GM19395 (cell line): ENCODE measurements around the gene TMEM129.
A peak's percentile ranks its signal among the peaks of the same experiment; 100 is the strongest.

ENCODE experiments used
- ATAC-seq: cut with Tn5 transposase; IDR thresholded peaks from one replicate; pipeline ENCODE4 v1.9.1; 2021; ENCODE audit warnings: mild to moderate bottlenecking, moderate library complexity; ENCODE audit not compliant: unreplicated experiment

TMEM129 gene, protein sequence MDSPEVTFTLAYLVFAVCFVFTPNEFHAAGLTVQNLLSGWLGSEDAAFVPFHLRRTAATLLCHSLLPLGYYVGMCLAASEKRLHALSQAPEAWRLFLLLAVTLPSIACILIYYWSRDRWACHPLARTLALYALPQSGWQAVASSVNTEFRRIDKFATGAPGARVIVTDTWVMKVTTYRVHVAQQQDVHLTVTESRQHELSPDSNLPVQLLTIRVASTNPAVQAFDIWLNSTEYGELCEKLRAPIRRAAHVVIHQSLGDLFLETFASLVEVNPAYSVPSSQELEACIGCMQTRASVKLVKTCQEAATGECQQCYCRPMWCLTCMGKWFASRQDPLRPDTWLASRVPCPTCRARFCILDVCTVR

DNA sequence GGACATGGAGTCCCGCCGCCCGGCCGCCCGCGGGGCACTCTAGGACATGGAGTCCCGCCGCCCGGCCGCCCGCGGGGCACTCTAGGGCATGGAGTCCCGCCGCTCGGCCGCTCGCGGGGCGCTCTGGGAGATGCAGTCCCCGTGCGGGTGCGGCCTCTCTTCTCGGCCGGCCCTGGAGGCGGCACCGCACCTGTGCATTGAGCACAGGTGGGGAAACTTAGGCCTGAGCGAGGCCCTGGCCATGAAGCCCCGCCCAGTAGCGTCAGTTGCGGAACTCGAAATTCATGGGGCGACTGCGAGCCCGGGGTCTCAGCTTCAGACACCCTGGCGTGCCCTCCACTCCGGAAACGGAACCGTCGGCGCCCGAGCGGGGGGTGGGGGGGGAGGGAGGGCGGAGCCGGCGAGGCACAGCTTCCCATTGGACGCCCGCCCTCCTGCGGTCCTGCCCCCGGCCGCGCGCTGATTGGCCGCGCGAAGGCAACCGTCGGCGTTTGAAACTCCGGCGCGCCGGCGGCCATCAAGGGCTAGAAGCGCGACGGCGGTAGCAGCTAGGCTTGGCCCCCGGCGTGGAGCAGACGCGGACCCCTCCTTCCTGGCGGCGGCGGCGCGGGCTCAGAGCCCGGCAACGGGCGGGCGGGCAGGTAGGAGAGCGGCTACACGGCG is at the start of gene TMEM129, which contains the start of gene TACC3:
TMEM129 (minus strand) TSS at position 321 of the 663 bp plus-strand sequence. CDS start 486 bp downstream, outside the sequence.
TACC3 (plus strand) TSS at position 519 of the 663 bp plus-strand sequence. CDS start 1,901 bp downstream, outside the sequence.
- ATAC-seq = peak; percentile 79

DNA sequence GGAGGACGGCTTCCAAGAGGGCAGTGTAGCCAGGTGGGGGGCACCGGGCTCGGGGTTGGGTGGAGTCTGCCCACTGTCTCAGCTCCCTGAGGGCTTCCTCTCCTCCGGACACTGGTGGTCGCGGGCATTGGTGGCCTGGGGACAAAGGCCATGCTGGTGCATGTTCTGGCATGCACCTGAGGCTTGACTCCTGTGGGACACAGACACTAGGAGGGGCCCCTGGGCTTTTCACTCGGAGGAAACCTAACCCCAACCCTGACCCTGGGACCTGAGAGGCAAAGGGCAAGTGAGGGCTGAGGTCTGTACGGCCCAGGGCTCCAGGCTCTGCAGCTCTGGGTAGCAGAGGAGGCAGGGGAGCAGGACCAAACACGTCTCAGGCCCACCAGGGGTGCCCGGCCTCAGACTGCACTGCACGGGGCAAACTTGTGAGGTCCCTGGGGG is 49.7 kb upstream of the TMEM129 start:
- no peak for ATAC-seq

GRCh38 chr4:1770245-1770644 is 49.1 kb upstream of the TMEM129 start:
- no peak for ATAC-seq

DNA sequence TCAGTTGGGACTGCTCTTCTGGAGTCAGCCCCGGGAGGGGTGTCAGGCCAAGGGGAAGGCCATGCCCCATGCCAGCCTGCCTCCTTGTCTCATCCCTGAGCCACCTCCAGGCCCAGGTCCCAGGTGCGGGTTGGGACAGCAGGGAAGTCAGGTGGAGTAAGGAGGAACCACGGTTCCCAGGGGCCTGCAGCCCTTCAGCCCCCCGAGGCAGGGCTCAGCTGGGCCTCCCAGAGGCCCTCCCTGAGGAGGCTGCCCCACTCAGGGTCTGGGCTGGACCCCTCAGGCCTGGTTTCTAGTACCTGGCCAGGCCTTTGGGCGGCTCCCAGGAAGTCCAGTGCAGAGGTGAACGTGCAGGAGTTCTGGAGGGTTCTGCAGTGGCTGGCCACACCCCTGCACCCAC is 48.6 kb upstream of the TMEM129 start:
- ATAC-seq = no peak

DNA sequence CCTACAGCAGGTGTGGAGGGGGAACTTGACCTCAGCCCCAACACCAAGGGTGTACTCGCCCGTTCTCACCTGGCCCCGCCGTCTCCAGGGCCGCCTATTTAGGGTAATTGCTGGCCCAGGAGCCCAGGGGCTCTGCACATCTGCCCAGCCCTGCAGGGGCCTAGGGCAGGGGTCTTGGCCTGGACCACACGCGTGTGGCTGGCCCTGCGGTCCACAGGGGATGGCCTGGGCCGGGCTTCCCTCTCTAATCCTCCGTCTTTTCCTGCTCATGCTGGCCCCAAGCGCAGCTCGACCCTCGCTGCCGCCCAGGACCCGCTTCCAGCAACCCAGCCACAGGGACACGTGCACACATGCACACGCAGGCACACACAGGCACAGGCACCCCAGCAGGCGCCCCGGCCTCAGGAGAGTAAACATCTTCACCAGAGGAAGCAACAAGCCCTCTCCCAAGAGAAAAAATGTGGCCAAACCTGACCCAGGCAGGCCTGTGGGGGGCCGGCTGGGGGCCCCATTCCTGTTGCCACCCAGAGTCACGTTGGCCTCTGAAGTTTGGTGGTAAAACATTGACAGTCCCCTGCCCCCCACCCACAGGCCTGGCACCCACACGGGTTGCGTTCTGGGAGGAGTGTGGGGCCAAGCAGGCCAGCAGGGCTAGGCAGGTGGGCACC is 47.4 kb upstream of the TMEM129 start:
- no peak for ATAC-seq

DNA sequence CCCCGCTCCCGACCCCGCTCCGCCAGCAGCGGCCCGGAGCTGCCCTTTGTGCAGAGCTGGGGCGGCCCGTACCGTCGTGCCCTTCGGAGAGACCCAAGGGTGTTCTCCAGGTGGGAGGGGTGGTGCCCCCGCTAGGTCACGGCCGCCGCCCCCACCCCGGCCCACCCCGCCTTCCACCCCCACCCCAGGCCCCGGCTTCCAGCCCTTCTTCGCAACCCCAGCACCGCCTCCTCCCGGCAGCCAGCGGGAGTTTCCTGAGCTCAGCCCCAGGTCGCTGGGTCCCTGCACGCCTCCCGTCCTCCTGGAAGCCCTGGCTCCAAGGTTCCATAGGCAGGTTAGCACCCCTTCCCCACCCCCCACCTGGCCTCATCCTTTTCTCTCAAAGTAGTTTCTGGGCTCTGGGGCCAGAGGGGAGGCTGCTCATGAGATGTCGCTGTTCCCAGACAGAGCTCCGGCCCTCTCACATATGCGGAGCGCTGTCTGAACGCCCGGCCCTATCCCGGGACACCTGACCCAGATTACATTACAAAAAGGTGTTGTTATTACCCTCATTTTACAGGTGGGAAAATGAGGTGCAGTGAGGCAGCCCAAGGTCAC is 46.7 kb upstream of the TMEM129 start:
- ATAC-seq = no peak

DNA sequence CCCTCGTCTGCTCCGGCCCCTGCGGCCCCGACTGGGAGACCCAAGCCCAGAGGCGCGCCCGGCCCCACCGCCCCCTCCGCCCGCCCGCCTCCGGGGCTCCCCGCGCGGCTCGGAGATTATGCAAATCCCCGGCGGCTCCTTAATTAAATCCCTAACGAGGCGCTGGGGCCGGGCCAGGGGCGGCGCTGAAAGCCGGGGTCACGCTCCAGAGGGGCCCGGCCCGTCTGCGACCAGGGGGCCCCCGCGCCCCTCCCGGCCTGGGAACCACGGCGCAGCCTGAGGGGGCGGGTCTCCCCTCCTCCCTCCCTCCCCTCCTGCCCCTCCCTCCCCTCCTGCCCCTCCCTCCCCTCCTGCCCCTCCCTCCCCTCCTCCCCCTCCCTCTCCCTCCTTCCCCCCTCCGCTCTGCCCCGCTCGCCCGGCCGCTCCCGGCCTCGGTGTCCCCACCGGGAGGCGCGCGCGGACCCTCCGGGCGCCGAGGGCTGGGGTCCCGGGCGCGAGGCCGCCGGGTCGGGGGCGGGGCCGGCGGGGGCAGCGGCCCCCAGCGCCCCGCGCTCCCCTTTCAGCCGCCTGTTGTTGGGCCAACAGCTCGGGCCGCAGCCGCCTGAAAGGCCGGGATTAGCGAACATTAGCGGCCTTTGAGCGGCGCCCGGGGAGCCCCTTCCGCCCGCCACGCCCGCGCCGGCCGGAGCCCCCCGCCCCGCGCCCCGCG is 46.1 kb upstream of the TMEM129 start:
- ATAC-seq = no peak

GRCh38 chr4:1766106-1767060 is 45.3 kb upstream of the TMEM129 start:
- no peak for ATAC-seq

GRCh38 chr4:1765409-1766072 is 44.4 kb upstream of the TMEM129 start:
- no peak for ATAC-seq

DNA sequence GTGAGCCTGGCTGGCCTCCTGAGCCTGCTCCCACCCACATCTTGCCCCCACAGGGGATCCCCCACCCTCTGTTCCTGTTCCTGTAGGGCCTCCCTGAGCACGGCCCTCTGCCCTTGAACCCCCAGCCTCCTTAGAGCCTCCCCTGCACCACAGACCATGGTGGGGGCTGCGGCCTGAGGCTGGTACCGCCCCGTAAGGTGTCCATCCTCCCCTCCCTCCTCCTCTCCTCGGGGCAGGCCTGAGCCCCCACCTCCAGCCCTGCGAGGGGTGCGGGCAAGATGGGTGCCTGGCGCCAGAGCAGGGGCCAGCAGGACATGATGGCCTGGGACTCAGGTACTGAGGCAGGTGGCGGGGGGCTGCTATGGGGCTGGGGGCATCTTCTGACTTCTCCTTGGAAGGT is 43.5 kb upstream of the TMEM129 start:
- no peak for ATAC-seq

GRCh38 chr4:1763550-1764080 is 42.5 kb upstream of the TMEM129 start:
- no peak for ATAC-seq

DNA sequence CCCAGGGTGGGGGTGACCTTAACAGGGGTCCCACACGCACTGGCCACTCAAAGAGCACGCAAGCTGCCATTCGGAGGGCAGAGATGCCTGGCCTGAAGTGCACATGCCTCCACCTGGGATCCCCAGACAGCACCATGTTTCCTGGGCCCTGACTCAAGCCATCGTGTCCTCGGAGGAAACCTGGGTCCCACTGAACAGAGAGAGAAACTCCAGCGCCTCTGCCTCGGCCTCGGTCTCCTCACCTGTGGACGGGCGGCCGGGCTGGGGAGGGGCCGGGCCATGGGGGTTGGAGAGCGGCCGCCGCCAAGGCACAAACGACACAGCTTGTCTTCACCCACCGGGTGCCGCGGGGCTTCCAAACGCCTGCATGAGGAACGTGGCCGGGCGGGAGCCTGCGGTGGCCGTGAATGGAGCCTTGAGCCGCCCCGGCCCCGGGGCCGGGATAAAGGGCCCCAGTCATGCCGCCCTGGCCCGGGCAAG is 42.0 kb upstream of the TMEM129 start:
- ATAC-seq = no peak

DNA sequence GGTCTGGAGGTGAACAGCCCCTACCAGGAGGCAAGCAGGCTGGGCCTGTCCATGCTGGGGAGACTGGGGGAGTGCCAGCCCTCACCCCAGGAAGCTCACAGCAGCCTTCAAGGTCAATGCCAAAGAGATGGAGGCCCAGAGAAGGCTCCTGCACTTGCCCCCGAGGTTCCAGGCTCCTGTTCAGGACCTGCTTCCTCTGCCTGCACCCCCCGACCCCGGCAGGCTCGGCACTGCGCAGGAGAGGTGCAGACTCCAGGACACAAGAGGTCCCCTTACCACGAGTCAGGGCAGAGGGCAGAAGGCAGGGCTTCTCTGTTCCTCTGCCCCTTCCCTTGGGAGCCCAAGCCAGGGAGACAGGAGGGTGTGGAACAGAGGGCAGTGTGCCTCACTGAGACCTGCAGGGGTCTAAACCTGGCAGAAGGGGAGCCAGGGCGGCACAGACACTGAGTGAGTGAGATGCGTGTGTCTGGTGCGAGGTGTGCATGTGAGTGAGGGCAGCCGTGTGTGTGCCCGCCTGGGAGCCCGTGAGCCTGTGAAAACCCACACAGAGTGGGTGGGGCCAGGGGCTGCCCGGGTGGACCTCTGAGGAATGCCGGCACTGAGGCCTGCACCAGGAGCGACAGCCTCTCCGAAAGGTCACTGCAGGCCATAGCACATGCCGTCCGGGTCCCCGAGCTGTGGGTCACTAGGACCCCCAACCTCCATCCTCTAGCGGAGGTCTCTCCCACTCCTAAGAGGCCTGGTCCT is 41.3 kb upstream of the TMEM129 start:
- ATAC-seq = no peak

DNA sequence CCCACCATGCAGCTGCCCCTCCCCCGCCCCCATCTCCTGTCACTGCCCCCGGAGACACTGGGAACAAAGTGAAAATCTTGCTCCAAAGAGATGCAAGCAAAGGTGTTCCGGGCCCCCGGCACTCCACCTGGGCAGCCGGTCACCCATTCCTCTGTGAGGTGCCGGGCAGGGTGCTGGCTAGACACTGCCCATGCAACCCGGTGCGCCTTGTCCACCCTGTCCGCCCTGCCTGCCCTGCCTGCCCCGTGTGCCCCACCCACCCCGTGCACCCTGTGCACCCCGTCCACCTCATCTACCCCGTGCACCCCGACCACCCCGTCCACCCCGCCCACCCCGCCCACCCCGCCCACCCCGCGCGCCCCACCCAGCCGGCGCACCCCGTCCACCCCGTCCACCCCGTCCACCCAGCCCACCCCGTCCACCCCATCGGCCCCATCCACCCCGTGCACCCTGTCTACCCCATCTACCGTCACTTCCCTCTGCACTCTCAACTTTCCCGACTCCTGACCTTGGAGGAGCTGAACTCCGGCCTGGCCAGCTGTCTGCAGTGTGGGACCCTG is 40.1 kb upstream of the TMEM129 start:
- no peak for ATAC-seq

GRCh38 chr4:1760521-1761071 is 39.5 kb upstream of the TMEM129 start:
- ATAC-seq = no peak

- no peak for ATAC-seq
These were observed 38.7 kb upstream of the TMEM129 start for GRCh38 chr4:1759818-1760223.

DNA sequence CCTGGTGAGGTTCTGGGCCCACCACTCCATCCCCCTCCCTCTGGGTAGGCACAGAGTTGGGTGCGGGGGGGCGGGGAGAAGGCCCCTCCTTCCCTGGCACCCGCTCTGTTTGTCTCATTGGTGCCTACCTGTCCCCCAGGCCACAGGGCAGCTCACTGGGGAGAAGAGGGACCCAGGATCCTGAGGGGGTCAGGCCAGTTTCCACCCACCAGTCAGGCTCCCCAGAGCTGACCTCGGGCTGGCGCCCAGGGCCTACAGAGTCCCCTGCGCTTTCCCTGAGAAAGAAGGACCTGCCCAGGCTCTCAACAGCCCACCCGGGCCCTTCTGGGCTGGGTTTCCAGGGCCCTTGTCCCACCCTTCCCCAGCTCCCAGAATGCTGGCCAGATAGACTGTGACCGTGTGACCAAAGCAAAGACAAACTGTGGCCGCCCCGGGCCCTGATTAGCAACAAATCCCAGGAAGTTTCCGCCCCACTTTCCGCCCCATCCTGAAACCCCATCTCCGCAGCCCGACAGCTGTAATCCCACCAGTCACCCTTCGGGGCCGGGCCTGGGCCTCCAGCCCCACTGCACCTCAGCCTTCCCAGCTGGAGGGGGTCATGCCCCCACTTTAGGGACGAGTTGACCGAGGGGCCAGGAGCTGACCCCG is 38.2 kb upstream of the TMEM129 start:
- ATAC-seq = no peak
